Iris pigment epithelial cell (primary cell): ENCODE results near the gene PEAK1.
A peak's percentile ranks its signal among the peaks of the same experiment; 100 is the strongest.

Experiments
- DNase-seq: peaks from one replicate; pipeline ENCODE4 v3.0.0-alpha.2; 2011; ENCODE audit warnings: low read depth

PEAK1 gene, protein sequence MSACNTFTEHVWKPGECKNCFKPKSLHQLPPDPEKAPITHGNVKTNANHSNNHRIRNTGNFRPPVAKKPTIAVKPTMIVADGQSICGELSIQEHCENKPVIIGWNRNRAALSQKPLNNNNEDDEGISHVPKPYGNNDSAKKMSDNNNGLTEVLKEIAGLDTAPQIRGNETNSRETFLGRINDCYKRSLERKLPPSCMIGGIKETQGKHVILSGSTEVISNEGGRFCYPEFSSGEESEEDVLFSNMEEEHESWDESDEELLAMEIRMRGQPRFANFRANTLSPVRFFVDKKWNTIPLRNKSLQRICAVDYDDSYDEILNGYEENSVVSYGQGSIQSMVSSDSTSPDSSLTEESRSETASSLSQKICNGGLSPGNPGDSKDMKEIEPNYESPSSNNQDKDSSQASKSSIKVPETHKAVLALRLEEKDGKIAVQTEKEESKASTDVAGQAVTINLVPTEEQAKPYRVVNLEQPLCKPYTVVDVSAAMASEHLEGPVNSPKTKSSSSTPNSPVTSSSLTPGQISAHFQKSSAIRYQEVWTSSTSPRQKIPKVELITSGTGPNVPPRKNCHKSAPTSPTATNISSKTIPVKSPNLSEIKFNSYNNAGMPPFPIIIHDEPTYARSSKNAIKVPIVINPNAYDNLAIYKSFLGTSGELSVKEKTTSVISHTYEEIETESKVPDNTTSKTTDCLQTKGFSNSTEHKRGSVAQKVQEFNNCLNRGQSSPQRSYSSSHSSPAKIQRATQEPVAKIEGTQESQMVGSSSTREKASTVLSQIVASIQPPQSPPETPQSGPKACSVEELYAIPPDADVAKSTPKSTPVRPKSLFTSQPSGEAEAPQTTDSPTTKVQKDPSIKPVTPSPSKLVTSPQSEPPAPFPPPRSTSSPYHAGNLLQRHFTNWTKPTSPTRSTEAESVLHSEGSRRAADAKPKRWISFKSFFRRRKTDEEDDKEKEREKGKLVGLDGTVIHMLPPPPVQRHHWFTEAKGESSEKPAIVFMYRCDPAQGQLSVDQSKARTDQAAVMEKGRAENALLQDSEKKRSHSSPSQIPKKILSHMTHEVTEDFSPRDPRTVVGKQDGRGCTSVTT (N-terminal part only)

DNA sequence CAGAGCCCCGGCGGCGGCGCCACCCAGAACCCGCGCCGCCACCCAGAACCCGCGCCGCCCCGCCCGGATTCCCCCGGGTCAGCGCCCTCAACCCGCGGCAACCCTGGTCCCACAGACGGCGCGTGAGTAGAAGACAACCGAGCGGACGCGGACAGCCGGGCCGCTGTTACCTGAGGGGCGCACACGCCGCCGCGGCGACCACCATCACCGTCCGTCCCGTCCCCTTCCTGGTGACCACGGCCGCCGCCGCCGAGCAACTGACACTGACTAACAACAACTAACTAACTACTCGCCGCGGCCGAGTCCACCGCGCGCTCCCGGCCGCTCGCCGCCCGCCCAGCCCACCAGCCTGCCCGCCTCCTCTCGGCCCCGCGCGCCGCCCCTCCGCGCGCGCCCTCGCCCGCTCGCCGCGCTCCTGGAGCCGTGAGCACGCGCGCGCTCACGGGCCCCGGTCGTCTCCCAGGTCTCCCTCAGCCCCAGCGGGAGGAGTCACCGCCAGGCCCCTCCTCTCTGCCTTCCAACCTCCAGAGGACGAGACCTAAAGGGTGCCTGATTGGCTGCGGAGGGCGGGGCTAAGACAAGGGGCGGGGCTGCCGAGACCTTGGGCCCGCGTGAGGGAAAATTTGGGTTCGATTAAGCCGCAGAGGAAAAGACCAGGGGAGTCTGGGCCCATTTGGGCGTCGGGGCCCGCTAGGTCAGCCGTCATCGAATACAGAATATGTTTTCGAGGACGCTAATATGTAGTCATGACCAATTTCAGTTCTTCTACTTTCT, at the start of gene PEAK1:
Gene PEAK1, minus strand, starts transcription at position 269 of the 774 bp plus-strand sequence. CDS start 238,178 bp downstream, outside the sequence.
- DNase-seq = peak; percentile 99

DNA sequence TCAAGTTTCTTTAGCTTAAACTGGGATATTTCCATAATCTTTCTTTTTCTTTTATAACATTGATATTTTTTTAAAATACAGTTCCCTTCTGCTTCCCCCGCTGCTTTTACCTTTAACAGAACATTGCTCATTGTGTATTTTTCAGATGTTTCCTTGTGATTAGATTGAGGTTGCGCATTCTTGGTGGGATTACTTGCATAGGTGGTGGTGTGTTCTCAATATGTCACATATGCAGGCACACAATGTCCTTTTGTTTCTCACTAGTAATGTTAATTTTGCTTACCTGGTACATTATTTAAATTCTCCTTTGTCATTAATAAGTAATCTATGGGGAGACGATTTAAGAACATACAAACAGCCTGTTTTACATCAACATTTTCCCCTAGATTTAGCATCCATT, 49.0 kb upstream of the PEAK1 start:
- no peak for DNase-seq

DNA sequence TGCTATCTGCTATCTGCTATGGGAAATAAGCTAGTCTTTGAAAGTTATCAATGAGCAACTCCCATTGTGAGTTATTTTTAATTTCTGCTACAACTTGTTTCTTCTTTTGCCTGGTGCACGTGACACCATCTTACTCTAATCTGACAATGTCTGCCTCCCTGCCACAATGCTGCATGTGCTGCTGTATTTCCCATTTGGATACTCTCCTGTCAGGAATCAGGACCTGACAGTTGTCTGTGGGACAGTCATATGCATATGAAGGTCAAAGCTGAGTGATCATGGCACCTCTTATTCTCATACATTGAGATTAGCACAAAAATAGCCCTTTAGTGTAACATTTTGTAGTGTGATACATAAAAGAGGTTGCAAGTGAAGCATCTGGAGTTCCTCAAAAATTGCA, 46.6 kb upstream of the PEAK1 start:
- no peak for DNase-seq

DNA sequence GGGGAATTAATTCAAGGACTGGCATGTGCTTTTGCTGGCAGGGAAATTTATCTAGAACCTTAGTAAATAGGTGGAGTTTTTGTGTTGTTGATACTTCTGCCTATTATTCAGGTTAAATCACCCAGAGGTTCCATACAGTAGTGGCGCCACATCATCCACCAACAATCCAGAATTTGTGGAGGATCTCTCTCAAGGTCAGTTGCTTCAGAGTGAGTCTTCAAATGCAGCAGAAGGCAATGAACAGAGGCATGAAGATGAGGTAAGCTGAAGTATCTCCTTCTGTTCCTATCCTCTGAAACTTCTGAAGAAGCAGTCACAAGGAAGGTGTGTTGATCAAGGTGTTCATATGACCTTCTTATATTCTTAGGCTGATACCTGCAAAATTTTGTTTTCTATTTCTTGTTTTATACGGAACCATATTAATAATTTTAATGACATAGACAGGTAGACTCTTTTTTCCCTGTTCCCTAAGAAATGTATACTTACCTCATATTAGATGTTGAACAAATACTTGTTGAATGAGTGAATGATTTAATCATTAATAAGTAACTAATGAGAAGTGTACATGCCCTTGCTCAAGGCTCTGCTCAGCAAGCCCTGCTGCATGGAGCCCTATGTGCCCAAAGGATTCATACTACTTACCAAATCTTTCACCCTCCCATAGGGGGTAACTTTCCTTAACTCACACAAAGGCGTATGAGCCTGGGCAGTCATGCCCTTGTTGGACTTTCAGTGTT, 44.4 kb upstream of the PEAK1 start:
- peak; percentile 67 for DNase-seq

DNA sequence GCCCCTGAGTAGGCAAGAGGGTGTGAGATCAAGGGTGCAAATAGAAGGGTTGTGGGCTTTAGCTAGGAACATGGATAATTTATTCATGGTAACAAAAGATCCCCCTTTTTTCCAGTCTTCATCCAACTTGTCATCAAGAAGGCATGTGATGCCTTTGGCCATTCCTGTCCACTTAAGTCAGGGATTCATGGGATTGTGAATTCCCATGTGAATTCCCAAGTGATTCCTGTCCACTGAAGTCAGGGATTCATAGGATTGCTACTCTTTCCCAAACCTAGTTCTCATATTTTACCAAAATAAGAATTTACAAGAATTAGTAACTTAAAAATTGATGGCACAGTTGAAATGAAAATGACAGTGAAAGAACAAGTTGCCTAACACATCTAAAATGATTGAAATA, 41.6 kb upstream of the PEAK1 start:
- no peak for DNase-seq

DNA sequence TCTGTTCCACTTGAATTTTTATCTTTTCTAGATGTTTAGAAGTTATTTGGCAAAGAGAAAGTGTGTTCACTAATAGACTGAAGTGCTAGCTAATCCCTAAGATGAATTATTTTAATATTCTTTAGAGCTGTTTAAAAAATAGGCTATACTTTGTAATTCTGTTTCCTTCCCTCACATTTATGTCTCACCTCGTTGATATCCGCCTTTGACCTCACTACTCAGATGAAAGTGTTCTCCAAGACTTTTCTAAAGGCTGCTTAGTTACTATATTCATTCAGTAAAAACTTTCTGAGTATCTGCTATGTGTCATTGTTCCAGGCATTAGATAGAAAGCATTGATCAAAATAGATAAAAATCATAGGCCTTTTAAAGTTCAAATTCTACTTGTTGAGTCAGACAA, 39.1 kb upstream of the PEAK1 start:
- no peak for DNase-seq

DNA sequence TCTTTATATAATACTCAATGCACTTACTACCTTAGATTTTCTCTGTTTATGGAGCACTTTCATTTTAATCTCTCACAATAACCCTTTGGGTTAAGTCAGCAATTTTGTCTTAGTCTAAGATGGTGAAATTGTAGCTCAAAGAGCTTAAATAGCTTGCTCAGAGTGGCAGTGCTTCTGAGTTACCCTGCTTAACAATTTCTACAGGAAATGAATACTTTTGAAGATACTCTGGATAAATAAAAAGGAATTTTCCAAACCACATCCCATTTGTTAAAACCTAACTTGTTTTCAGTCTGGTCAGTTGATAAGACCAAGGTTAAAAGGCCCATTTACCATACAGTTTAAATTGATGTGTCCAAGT, 38.0 kb upstream of the PEAK1 start:
- peak; percentile 76 for DNase-seq

DNA sequence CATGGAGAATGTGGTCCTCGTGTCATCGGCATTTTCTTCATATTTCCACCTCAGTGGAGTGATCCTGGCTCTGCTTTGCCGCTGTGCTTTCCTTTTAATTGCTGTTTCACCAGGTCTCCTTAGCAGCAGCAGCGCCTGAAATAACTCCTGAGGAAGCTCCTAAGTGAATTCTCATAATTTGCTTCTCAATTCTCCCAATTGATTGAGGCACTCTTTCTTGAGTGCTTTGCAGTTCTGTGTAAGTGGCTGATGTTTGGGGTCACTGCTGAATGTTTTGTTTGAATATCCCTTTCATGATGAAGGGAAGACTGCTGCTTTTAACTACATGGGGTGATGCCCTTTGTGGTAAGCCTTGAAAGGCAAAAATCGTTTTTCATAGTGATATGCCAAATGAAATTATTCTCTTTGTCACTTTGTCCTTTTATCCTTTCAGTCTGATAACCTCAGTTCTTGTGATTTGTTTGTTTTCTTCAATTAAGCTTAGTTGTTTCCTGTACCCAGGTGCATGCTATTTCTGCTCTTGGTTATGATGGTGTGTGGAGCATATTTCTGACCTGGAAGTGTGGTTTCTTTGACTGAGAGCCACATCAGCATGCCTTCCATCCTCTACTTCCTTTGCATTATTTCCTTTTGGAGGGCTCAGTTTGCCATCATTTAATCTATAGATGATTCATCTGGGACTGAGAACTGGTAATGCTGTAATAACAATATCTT, 37.4 kb upstream of the PEAK1 start:
- no peak for DNase-seq

DNA sequence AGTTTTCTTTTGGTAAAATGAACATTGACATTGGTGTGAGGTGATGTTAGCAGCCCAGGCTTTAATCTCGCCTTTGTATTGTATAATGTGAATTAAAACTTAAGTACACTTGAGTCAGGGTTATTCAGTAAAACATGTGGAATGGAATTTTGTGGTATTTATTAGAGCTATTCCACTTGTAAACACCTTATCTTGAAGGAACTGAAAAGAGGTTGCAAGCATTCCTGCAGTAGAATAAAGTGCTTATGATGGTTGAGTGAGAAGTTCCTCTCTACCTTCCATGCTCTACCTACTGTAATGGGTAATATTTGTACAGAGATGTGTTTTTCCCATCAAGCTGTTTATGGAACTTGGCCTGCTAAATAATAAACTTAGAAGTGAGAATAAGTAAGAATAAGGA, 36.8 kb upstream of the PEAK1 start:
- peak; percentile 49 for DNase-seq

DNA sequence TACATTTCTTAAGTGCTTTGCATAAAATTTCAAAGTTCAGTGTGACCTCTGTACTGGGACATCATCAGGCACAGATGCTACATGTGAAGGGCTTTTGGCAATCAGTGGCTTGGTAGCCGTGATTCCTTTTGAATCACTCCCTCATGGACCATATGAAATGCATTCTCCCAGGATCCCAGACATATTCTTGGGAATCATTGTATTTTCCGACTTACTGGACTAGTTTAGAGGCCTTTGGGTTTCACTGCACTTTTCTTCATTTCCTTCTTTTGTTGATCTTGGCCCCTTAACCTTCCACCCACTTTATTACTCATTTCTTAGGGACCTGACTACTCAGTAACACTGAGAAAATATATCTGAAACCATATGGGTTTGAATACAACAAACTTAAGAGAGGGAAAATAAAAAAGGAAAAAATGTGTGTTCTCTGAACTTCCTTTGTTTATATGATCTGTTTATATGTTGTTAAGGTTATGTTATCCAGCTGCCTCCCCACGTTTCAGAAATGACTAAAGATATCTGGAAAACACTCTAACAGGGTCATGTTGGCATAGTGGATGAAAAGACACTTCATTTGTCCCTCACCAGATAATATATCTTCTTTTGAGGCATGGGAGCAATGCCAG, 35.9 kb upstream of the PEAK1 start:
- peak; percentile 68 for DNase-seq

DNA sequence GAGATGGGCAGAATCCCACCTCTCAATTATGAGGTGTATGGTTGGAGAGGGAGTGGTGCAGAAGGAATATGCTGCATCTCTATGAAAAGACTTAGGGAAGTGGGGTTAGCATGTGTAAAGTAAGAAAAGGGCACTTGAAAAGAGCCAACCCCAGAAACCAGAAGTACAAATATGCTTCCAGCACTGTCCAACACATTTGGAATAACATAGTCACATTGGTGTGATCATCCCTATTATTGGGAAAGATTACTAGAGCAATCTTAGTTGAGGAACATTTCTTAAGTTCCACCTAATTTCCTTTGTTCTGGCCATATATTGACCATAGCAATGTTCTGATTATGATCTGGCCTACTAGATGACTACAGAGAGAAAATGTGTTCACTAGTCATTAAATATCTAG, 35.0 kb upstream of the PEAK1 start:
- DNase-seq = no peak

DNA sequence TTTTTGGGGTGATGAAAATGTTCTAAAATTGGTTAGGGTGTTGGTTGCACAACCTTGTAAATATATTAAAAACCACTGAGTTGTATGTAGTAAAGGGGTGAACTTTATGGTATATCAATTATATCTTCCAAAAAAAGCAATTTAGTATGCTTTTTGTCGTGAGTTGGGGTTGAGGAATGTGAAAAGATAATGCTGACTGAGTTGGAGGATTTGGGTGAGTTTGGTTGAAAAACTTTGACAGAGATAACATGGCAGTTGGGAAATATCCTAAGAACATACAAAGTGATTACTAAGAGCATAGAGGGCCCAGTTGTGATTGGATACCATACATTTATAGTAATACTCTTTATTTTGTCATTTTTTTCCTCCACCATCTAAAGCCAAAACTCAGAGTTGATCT, 34.4 kb upstream of the PEAK1 start:
- peak; percentile 70 for DNase-seq

DNA sequence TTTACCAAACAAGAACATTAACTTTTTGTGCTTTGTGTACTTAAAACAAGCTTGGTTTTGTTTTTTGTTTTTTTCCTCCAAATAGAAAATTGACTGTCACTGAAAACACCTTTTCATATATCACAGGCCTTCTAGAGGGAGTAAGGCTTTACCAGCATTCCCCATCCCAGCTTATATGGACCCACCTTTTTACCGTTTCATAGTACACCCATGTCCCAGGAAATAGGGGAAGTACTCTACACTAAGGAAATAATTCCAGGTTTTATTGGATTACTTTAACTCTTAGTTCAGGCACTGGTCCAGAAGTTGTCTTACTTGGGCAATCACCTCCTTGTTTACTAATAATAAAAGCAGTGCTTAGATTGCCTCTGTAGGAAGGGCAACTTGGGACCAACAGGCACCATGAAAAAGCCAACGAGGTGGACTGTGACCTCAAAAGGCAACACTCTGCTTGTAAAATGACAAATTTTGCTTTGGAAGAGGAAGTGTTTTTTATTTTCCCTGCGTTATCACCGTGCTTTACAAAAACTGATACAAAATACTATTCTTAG, 27.0 kb upstream of the PEAK1 start:
- DNase-seq = no peak

DNA sequence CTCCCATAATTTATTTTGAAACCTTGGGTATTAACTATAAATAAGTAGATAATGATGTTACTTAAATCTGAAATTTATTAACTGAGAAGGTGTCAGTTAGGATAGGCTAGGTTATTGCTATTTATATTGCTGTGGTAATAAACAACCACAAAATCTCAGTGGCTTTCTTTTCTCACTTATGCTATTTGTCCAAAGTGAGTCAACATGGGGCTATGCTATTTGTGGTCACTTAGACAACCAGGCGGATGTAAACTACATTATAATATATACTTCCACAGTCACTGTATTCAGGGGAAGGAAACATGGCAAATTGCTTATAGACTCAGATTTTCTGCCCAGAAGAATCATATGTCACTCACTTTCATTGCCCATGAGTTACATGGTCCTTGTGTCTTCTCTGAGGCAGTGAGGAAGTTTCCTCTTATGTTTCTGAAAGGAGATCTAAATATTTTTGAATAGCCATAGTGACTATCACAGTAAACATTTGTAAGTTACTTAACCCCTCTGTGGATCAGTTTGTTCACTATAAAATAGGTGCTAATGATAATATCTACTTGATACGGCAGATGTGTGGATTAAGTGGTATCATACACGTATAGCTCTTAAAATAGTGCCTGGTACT, 20.6 kb upstream of the PEAK1 start:
- peak; percentile 85 for DNase-seq

DNA sequence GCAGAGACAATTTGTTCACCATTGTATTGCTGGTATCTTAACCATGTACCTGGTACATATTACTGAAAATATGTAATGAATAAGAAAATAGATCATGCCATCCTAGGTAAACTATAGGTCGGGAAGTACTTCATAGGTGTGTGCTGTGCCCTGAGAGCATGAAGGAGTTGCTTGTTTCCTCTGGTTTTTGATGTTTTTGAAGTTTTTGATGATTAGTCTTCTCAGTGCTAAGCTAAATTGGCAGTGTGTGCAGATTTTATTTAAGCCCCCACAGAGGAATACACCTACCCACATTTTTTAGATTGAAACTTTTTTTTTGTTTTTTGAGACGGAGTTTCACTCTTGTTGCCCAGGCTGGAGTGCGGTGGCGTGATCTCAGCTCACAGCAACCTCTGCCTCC, 17.4 kb upstream of the PEAK1 start:
- DNase-seq = no peak

DNA sequence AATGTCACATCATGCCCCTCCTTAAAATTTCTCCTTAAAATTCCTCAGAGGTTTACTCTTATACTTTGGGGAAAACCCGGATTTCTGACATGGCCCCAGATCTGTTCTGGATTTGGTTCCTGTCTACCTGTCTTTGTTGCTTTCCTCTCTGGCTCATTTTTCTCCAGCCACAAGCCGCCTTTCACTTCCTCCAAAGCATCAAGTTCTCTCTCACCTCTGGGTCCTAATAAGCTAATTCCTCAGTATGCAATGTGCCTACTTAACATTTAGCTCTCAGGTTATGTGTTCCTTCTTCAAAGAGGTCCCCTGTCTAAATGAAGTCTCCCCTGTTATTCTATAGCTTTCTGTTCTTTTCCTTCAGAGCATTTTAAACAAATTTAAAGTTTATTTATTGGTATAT, 16.9 kb upstream of the PEAK1 start:
- DNase-seq = no peak

DNA sequence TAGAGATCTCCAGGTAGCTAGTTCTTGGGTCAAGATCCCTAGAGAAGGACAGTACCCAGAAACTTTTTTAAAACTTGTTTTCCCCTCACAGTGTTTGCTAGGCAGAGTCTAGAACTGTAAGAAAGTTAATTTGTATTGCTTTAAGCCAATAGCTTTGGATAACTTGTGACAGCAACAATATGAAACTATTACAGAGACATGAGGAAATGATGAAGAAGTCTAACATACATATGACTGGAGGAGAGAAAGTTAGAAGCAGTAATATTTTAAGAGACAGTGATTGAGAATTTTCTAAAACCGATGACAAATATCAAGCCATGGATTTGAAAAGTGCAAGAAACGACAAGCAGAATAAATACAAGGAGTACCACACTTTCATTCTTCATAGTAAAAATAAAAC, 10.7 kb upstream of the PEAK1 start:
- no peak for DNase-seq

DNA sequence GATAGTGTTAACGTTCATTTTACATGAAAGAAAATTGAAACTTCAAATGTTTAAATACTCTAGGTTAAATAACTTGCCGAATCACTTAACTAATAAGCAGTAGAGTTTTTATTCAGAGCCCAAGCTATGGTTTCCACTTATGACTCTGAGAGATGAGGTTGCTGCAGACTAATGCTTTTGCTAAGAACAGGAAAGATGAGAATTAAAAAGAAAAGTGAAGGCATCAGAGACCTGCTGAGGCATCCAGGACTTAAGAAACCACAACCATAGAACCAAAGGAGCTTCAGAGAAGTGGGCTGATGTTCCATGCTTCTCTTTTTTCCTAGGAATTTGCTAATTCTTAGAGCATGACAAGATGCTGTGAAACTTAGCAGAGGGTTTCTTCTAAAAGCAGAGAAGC, 10.3 kb upstream of the PEAK1 start:
- no peak for DNase-seq

DNA sequence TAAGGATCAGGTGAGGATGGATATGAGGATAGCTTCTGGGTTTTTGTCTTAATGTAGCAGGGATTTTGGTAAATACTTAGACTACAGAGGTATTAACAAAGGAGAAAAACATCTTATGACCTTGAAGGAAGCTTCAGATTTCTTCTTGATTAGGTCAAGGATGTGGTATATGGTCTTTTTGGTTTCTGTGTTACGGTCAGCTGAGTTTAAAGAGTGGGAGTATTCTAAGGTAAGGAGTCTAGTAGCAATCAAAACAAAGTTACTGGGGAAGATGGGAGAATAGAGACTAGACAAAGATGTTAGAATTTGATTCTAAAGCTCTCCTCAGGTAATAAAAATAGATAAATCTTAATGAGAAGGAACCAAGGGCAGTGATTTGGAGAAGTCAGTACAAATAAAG, 7.0 kb upstream of the PEAK1 start:
- DNase-seq = no peak

DNA sequence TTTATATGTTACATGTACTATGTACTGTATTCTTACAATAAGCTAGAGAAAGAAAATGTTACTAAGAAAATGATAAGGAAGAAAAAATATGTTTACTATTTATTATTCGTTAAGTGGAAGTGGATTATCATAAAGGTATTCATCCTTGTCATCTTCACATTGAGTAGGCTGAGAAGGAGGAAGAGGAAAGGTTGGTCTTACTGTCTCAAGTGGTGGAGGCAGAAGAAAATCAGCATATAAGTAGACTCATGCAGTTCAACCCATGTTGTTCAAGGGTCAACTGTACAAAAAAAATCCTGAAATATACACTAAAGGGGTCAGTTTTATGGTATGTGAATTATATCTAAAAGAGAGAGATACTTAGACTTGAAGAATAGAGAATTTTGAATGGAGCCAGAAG, 6.5 kb upstream of the PEAK1 start:
- no peak for DNase-seq
